Liver (tissue), 9 donors: ENCODE results near the gene NPC2. TPM values are rescaled to one million over a fixed set of nuclear protein-coding genes. Genes with fewer than 3 reads are reported as not detected.

ENCODE experiments used
- DNase-seq: peaks from one replicate; pipeline ENCODE4 v3.0.0-alpha.2; 2017; ENCODE audit warnings: low spot score
- H3K27ac ChIP-seq, 2 donors: one replicate each; pipeline ENCODE4 v1.7.0; 2013; ENCODE audit warnings: inconsistent platforms in 2 of 2, low read length in 2 of 2, control low read depth in 1 of 2, low read depth in 1 of 2, mild to moderate bottlenecking in 1 of 2
- H3K27me3 ChIP-seq, 4 donors: one replicate each; pipeline versions ENCODE4 v1.6.1 to v1.7.0; 2013; ENCODE audit warnings: low read length in 3 of 4, inconsistent platforms in 1 of 4, mild to moderate bottlenecking in 1 of 4, moderate library complexity in 1 of 4; ENCODE audit not compliant: control insufficient read depth in 4 of 4, insufficient read depth in 4 of 4
- H3K36me3 ChIP-seq, 4 donors: one replicate each; pipeline versions ENCODE4 v1.6.1 to v1.7.0; 2013; ENCODE audit warnings: low read length in 3 of 4, mild to moderate bottlenecking in 3 of 4, low read depth in 1 of 4, moderate library complexity in 1 of 4; ENCODE audit not compliant: control insufficient read depth in 4 of 4, insufficient read depth in 3 of 4
- H3K4me1 ChIP-seq, 4 donors: one replicate each; pipeline versions ENCODE4 v1.6.1 to v1.7.0; 2013; ENCODE audit warnings: low read length in 3 of 4, mild to moderate bottlenecking in 3 of 4, moderate library complexity in 1 of 4; ENCODE audit not compliant: control insufficient read depth in 4 of 4, insufficient read depth in 4 of 4
- H3K4me3 ChIP-seq, 3 donors: one replicate each; pipeline versions ENCODE4 v1.6.1 to v1.7.0; 2013; ENCODE audit warnings: low read length in 3 of 3, control low read depth in 1 of 3, low read depth in 1 of 3, mild to moderate bottlenecking in 1 of 3
- H3K9ac ChIP-seq, 2 donors: one replicate each; pipeline ENCODE4 v1.7.0; 2013; ENCODE audit warnings: low read length in 2 of 2, mild to moderate bottlenecking in 2 of 2, moderate library complexity in 2 of 2, control low read depth in 1 of 2, low read depth in 1 of 2
- H3K9me3 ChIP-seq, 4 donors: one replicate each; pipeline versions ENCODE4 v1.6.1 to v1.7.0; 2013; ENCODE audit warnings: low read length in 3 of 4; ENCODE audit not compliant: control insufficient read depth in 4 of 4
- CTCF ChIP-seq: fragments of 150-350 bp; IDR thresholded peaks from 2 replicates; pipeline ENCODE4 v1.5.1; 2017; ENCODE audit warnings: improper control_type of control experiment, low read depth, low read length; ENCODE audit not compliant: missing input control
- EGR1 ChIP-seq, 2 donors: IDR thresholded peaks; 2 replicates each; pipeline ENCODE4 v1.6.1; 2016 to 2018; ENCODE audit warnings: antibody characterized with exemption in 2 of 2, low read depth in 2 of 2
- FOXA1 ChIP-seq: IDR thresholded peaks from 2 replicates; pipeline ENCODE4 v1.6.1; 2016; ENCODE audit warnings: antibody characterized with exemption
- FOXA2 ChIP-seq: IDR thresholded peaks from 2 replicates; pipeline ENCODE4 v1.6.1; 2016; ENCODE audit warnings: antibody characterized with exemption
- GABPA ChIP-seq, 2 donors: IDR thresholded peaks in 1 of 2; conservative IDR thresholded peaks in 1 of 2; 2 replicates each; pipeline ENCODE4 v1.6.1; 2016; ENCODE audit warnings: antibody characterized with exemption in 2 of 2, mild to moderate bottlenecking in 1 of 2, moderate library complexity in 1 of 2
- HNF4A ChIP-seq, 2 donors: conservative IDR thresholded peaks; 2 replicates each; pipeline ENCODE4 v1.6.1; 2016; ENCODE audit warnings: antibody characterized with exemption in 2 of 2, mild to moderate bottlenecking in 2 of 2
- HNF4G ChIP-seq: IDR thresholded peaks from 2 replicates; pipeline ENCODE4 v1.6.1; 2016; ENCODE audit warnings: antibody characterized with exemption
- MAX ChIP-seq: IDR thresholded peaks from 2 replicates; pipeline ENCODE4 v1.6.1; 2016; ENCODE audit warnings: antibody characterized with exemption
- RAD21 ChIP-seq, 2 donors: IDR thresholded peaks; 2 replicates each; pipeline ENCODE4 v1.6.1; 2016; ENCODE audit warnings: antibody characterized with exemption in 2 of 2, mild to moderate bottlenecking in 2 of 2
- REST ChIP-seq: IDR thresholded peaks from 2 replicates; pipeline ENCODE4 v1.6.1; 2016; ENCODE audit warnings: antibody characterized with exemption, mild to moderate bottlenecking
- RXRA ChIP-seq, 2 donors: IDR thresholded peaks; 2 replicates each; pipeline ENCODE4 v1.6.1; 2017 to 2018; ENCODE audit warnings: antibody characterized with exemption in 2 of 2, mild to moderate bottlenecking in 1 of 2
- SP1 ChIP-seq: IDR thresholded peaks from 2 replicates; pipeline ENCODE4 v1.6.1; 2018; ENCODE audit warnings: antibody characterized with exemption, mild to moderate bottlenecking
- TAF1 ChIP-seq: conservative IDR thresholded peaks from 2 replicates; pipeline ENCODE4 v1.6.1; 2016; ENCODE audit warnings: antibody characterized with exemption, mild to moderate bottlenecking
- YY1 ChIP-seq: IDR thresholded peaks from 2 replicates; pipeline ENCODE4 v1.6.1; 2016; ENCODE audit warnings: antibody characterized with exemption, mild to moderate bottlenecking
- WGBS: extraction: QIAGEN DNeasy Blood & Tissue Kit; methylation state at CpG from one replicate; pipeline ENCODE4 v1.1.7; 2013; 5-methylcytosine and 5-hydroxymethylcytosine counted together
- polyA plus RNA-seq, 2 donors: library from polyadenylated mRNA; stranded (reverse) in 1 of 2; unstranded in 1 of 2; fragments of 200-250 nt in 1 of 2; fragments of >200 nt in 1 of 2; fragmentation: Nextera tagmentation in 1 of 2; extraction: Ambion mirVana in 1 of 2; gene quantifications; one replicate each; pipeline versions ENCODE4 v1.2.1 to v1.2.3, GENCODE V29; 2013 to 2015
- total RNA-seq, 2 donors: library from RNA; depleted of rRNA; stranded (reverse); fragments of >200 nt; gene quantifications; one replicate each; pipeline ENCODE4 v1.2.3, GENCODE V29; 2014
- donor health status: healthy.
- donor health status: healthy.
- donor health status: healthy.
- donor health status: healthy.
- donor health status: healthy.

NPC2 gene
- total and polyA plus RNA-seq, 4 donors: 69.7 to 133 (median 105) TPM

- Histone ChIP-seq H3K4me1 (peaks cover 0 to 18% (median 15%) of the 10 kb centered on the region in 4 donors), H3K4me3 (peak overlapping the region; percentile 36 to 87 (median 83)), H3K27me3 (no peaks in the 10 kb centered on the region), H3K9me3 (no peaks in the 10 kb centered on the region), H3K36me3 (no peaks in the 10 kb centered on the region), H3K27ac (peak overlapping the region in 1 of 2 donors; percentile 91), H3K9ac (peak overlapping the region; percentile 34 to 85)
- WGBS: 4% methylated on average over 20 of the region's 20 CpGs
- peak; percentile 56 to 67 for TF ChIP-seq RAD21 (IDR thresholded peaks at IDR 0.05)
- no peak for TF ChIP-seq FOXA1
- peak; percentile 32 for TF ChIP-seq CTCF
- DNase-seq: no peak
Measured at GRCh38 chr14:74491956-74492775, 939 bp downstream of the NPC2 start.

GRCh38 chr14:74490486-74490885 lies 2.6 kb downstream of the NPC2 start:
- TF ChIP-seq REST: no peak
- TF ChIP-seq MAX: no peak
- TF ChIP-seq TAF1: no peak
- TF ChIP-seq CTCF: no peak
- no peak for TF ChIP-seq GABPA (IDR thresholded peaks at IDR 0.05 in 1 of 2, conservative IDR thresholded peaks at IDR 0.05 in 1 of 2)
- TF ChIP-seq HNF4A (conservative IDR thresholded peaks at IDR 0.05): no peak
- TF ChIP-seq HNF4G: no peak
- no peak for TF ChIP-seq SP1
- no peak for TF ChIP-seq FOXA2
- TF ChIP-seq RXRA (IDR thresholded peaks at IDR 0.05): no peak
- TF ChIP-seq EGR1 (IDR thresholded peaks at IDR 0.05; ENCODE audit: low read depth in 2 of 2): no peak
- TF ChIP-seq YY1: no peak
- TF ChIP-seq FOXA1: no peak

More at GRCh38 chr14:74490486-74490885, 2.6 kb downstream of the NPC2 start:
- H3K4me3 ChIP-seq: no peak overlapping the region
- peaks cover 0 to 5% (median 2%) of the 10 kb centered on the region in 4 donors for H3K36me3 ChIP-seq
- 93% methylated on average over 1 of the region's 1 CpG for WGBS
- H3K27me3 ChIP-seq: no peaks in the 10 kb centered on the region
- no peaks in the 10 kb centered on the region for H3K9me3 ChIP-seq
- H3K9ac ChIP-seq: no peak overlapping the region
- H3K4me1 ChIP-seq: peaks cover 0 to 18% (median 15%) of the 10 kb centered on the region in 4 donors
- DNase-seq: no peak
- no peak overlapping the region for H3K27ac ChIP-seq
